ENCODE data around the gene LAMB1.

The LAMB1 gene

DNA sequence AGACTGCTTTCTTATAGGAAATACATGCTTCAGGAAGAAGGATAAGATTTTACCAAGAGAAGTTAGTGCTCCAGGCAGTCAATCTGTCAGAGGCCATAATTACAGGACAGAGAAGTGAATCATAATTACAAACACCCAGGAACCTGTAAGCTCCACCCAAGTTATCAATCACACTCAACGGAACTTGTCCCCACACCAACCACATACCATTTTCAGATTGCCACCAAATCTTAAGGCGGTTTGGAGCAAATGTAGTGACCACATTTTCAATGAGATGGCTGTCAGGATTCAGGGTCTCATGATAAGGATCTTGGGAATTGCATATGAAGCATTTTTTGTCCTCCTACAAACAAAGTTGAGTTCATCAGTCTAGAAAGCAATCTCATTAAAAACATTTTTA, 4.8 kb downstream of the LAMB1 start:
- no peak for DNase-seq

DNA sequence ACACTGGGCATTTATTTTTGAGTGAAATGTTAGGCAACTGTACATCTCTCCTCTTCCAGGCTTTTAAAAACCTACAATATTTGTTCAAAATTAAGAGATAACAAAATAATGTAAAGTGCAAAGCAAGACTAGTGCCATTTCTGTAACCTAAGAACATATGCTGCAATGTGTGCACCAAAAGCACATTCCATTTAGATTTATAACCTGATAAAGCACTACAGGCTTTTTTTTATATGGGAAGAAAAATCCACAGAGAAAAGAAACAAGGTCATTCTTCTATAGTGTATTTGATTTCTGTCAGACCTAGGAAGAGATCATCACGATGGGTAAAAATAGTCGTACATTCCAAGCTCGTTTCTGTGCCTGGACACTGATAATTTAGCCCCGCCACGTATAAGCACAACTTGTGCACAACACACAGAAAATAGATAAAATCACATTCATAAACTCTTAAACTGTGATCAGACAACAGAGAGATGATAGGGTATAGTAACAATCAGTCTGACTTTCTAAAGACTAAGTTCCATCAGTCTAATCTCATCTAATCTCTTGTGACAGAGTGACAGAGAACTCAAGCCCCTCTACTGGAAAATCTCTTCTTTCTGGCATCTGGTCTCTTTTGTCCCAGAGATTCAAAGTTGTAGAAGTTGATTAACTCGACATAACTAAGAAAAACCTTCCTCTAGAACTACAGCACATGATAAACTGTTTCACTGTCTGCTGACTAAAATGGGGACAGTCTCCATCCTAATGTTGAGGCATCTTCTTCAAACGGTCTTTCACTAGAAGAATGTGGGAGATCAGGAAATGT, 6.7 kb downstream of the LAMB1 start:
- no peak for DNase-seq

DNA sequence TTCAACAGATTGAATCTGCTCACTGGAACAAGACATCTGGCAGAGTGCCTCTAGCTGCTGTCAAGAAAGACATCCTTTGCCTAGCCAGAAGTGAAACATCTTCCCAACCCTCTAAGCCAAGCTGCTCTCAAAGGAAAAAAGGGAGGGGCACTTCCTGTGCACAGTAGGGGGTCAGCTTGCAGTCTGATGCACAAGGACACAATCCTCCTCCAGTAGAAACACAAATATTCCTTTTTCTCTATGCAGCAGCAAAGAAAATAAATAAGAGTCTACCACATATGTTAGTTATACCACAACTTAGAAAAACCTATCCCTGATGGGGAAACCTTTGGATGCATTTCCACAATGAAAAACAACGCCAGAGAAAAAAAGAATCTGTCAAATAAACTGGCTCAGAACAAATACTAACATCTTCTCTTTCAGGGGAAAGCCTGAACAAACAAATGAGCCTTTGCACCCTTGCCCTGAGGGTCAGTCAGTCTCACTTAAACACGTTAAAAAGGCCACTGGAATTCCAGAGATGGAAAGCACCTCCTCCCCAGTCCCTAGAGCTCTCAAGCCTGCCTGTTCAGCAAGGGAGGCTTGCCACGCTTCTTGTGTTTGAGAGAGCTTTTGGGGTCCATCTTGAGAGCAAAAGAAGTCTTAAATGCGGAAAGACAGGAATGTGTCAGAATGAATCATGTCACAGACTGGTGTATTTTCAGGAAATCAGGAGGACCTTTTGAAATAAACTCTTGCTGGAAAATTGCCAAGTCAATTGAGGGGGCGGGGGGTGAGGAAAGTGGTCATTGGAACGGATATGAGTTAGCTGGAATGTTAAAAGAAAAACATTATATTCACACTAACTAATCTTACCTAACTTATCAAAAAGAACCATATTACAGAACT, 7.5 kb downstream of the LAMB1 start:
- no peak for DNase-seq

DNA sequence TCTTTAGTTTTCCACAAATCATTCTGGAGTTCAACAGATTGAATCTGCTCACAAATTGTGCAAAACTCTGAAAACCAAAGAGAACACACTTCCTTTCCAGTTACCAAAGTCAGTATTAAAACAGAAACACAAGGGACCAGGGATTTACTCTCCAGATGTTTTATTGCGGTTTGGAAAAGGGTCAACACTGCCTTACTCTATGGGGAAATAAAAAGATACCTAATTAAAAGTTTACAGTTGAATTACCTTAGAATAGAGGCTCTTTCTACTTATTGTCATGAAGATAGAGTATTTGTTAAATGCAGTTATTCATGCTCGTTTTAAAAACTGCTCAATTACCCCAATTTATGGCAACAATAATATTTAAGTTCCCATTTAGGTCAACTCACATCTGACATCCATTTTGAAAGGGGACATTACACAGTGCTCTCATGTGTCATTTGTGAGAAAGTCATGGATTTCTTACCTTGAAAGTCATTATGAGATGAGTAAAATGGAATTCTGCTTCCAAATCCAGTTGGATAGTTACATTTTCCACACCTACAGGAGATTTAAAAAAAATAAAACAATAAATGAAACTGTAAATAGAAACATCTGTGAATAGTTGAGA, 8.4 kb downstream of the LAMB1 start:
- DNase-seq: no peak

DNA sequence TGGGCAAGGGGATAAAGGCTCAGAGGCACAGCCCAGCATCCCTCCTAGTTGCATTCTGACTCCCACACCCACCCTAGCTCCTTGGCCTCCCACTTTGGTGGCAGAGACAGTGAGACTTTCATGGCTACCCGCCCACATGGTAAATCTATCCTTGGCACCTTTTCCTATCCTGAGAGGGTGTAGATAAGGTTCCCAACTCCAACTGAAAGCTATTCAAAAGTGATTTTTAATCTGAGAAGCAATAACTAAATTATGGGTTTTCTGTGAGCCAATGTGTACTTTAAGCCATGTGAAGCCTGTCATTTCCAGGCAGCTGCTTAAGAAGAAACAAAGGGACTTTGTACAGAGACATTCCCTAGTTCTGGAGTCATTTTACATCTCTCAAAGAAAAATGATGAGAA, 9.1 kb downstream of the LAMB1 start:
- DNase-seq: no peak

DNA sequence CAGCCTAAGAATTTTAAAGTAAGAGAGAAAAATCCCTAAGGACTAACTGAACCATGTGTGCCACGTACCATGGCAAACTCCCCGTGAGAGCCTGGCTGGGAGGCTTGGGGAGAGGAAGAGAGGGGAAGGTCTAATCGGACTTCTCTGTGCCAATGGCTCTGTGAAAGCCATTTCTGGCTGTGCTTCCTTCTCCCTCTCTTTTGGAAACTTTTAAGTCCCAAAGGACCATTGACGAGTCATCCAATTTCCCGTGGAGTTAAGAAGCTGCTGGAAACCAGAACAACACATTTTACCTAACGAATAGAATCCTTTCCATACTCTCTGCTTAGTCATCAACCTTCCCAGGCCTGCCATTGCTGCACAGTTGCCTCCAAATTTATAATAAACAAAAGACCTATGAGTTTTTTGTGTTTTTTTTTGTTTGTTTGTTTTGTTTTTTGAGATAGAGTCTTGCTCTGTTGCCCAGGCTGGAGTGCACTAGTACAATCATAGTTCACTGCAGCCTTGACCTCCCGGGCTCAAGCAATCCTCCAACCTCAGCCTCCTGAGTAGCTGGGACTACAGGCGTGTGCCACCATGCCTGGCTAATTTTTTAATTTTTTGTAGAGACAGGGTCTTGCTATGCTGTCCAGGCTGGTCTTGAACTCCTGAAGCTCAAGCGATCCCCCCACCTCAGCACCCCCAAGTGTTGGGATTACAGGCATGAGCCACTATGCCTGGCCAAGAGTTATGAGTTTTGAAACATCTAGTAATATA, 13.2 kb downstream of the LAMB1 start:
- no peak for DNase-seq

DNA sequence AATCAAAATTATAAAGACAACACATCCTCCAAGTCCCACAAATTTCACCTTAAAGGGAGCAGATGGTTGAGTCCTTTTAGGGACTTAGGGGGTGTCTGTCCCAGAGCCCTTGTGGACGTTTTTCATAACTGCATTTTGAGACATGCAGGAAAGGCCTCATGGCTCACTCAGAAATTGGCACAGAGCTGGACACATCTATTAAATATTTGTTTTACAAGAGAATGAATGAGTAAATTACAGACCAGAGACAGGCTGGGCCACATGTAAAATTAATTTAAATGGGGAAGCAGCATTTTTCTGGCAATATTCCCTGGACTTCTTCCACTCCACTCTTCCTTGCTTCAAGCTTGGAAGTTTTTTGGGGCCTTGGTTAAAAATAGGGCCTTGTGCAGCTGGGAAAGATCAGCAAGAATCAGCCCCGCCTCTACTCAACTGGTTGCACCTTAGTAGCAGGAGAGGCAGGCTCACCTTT, 20.0 kb downstream of the LAMB1 start:
- peak; percentile 23 for DNase-seq

DNA sequence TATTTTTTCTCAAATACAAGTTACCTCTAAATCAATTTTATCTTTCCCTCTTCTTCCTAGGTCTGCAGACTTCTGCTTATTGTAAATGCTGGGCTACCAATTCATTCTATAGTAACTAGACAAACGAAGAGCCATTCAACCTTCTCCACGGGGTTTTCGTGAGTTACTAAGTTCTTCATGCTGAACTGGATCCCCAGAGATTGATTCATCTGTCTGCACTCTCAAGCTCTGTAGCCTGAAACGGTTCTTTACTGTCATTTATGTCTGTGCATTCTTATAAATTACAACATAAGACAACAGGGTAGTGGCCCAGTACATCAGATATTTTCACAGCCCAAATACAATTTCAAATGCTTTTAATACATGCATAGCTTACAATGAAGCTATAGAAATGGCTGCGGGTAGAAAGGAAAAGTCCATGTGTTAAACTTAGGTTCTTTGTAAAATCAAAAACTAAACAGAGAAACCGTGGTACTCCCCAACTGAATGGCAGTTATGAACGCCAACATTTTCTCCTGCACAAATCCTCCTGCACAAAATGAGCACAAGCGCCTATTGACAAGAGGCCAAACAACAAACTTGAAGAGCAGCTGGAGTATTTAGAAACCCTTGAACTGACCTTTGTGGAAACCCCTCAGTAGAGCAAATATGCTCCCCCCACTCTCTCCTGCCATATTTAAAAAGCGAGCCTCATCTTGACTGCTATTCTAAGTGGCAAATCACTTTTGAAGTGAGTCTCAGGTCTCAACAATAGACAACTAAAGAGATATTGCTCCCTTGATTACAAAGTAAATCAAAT, 20.7 kb downstream of the LAMB1 start:
- DNase-seq: no peak

DNA sequence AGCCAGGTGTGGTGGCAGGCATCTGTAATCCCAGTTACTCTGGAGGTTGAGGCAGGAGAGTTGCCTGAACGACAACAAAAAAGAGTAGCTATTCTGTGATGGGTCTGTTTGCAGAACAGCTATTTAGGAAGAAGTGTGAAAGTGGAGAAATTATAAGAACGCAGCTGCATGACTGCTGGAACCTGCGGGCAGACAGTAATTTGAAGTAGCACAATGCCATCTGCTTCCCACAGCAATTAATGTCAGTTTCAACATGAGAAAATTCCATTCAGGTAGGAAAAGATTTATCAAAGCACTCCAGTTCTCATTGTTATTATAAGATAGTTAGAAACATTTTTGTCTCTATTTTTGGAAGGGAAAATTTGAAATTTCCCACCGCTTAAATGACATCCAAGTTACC, 21.5 kb downstream of the LAMB1 start:
- DNase-seq: no peak

DNA sequence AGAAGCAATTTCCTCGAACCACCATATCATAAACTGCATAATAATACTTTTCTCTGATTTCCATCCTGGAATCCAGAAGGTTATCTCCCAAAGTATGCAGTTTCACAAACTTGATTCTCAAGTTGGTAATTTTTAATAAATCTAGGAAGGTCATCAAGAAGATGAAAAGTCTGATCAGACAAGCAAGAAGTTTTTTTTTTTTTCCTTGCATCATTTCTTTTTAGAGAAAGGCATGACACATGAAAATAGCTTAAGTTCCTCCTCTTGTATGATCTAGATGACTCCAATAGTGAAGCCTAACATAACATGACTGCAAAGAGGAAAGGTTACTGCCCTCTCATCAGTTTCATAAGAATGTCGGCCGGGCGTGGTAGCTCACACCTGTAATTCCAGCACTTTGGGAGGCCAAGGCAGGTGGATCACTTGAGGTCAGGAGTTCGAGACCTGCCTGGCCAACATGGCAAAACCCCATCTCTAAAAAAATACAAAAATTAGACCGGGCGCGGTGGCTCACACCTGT, 22.2 kb downstream of the LAMB1 start:
- DNase-seq: no peak

DNA sequence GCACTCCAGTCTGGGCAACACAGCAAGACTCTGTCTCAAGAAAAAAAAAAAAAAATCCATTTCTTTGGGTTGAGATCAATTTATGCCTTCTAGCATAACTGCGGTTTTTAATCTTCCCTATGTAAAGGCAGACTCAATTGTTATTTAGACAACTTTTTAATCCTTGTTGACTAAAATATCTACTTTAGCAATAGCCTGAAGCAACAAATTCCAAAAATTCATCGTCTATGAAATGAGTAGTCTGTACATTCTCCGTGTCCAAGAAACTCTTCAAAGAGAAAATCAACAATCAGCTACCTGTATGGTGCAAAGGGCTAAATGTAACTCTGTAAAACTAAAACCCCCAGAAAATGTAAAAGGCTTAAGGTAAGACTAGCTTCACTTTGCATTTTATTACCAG, 22.8 kb downstream of the LAMB1 start:
- DNase-seq: no peak

DNA sequence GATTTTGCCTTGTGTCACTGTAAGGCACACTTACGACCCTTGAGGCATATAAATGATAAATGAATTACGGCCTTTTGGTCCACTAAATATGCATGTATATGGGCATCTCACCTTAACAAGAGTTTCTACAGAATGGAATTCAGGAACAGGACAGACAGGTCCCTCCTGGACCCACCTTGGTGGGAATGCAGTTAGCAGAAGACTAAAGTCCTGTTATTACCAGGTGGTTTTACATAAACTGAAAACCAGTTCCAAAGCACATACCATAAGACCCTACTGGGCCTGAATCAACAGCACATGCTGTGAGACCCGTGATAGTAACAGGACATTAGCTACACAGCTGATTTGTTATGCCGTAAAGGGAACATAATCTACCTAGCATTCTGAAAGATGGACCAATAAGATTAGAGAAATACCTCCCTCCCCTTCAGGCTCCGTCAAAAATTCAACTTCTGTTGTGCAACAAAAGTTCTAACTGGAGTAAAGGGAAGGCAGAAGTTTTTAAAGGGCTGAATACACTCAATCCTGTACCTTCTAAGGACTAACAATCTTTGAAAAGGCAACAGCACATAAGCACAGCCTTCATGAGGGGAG, 24.0 kb downstream of the LAMB1 start:
- no peak for DNase-seq

DNA sequence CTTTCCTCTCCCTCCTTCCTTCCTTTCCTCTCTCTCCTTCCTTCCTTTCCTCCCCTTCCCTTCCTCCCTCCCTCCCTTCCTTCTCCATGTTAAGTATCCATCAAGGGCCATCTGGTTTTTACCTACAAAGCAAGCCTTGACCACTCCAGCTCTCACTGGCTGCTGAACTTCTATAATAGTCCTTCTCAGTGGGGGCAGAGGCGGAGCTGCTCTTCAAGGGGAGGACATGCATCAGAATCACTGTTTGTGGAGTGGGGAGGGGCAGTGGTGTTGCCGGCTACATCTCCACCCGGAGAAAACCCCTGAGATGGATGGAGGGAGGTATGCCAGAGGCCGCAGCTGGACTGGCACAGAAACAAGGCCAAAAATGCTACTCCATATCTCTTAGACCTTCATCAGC, 25.9 kb downstream of the LAMB1 start:
- DNase-seq: no peak

DNA sequence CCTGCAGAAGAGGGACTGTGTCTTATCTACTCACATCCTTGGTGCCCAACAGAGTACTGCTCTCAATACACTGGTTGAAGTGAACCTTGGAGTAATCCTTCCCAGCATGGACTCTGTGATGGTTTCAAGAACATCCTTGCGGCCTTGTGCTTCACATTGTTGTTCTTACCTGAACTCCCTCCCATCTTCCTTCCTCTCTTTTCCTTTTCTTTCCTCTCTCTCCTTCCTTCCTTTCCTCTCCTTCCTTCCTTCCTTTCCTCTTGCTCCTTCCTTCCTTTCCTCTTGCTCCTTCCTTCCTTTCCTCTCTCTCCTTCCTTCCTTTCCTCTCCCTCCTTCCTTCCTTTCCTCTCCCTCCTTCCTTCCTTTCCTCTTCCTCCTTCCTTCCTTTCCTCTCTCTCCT, 26.3 kb downstream of the LAMB1 start:
- DNase-seq: no peak

DNA sequence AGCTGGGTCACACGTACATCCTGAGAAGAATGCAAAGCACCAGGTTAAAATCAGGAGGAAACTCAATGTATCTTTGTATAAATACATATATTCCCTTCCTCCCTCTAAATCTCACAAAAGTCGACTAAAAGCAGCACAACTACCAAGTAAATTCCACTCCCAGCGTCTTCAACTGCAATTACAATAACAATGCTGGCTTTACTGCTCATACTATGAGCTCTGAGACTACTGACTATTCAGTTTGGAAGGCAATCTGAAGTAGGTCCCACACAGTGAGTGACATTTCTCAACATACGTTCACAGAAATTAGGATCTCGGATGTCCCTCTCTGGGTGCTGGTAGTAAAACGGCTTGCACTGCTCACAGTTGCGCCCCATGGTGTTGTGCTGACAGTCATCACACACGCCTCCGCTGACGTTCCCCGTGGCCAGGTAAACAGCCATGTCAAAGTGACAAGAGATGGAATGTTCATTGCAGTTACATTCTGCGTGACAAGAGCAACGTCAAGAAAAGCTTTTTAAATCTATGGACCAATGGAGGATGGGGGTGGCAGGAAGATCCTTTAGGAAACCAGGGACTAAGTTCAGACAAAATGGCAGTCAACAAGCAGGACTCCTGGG, 27.5 kb downstream of the LAMB1 start:
- DNase-seq: no peak

DNA sequence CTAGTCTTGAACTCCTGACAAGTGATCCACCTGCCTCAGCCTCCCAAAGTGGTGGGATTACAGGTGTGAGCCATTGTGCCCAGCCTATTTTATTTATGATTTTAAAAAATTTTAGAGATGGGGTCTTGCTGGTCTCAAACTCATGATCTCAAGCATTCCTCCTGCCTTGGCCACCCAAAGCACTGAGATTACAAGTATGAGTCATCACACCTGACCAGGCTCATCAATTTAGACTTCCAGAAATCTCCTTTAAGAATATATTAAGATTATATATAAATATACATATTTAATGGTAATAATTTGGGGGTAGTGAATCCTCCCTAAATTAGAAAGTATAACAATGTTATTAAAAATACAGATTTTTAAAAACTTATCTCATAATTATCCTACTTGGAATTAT, 29.1 kb downstream of the LAMB1 start:
- DNase-seq: no peak

DNA sequence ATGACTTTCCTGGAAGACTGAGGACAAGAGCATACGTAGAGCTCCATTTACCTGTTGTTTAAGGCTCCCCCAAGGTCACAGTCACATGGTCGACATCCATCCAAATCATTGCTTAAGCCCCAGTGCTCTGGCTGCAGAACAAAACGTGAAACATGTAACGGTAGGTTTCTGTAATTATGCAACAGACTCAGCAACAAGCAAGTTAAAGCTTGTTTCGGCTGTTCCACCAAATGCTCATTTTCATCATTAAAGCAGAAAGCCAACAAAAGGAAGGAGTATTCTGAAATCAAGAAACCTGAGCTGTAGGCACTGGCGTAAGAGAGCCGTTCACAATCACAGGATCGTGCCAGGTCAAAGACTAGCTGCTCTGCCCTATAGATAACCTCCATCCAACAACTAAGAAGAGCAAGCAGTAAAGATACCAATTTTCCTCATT, 30.0 kb downstream of the LAMB1 start:
- DNase-seq: no peak

DNA sequence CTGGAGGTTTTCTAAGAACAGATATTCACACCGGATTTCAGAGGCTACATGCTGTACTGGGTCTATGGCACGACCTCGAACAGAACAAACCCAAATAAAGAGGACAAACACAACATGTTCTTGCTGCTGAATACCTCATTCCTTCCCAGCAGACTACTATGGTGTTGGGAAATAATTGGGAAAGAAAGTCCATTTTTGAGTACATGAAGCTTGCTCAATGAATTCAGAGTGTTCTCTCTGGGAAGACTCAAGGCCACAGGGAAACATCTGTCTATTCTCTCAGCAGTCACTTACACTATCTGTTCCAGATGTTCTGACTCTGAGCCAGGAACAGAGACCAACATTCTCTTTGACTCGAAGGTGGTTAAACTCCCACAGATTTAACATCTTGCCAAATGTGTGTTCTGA, 30.9 kb downstream of the LAMB1 start:
- DNase-seq: no peak

DNA sequence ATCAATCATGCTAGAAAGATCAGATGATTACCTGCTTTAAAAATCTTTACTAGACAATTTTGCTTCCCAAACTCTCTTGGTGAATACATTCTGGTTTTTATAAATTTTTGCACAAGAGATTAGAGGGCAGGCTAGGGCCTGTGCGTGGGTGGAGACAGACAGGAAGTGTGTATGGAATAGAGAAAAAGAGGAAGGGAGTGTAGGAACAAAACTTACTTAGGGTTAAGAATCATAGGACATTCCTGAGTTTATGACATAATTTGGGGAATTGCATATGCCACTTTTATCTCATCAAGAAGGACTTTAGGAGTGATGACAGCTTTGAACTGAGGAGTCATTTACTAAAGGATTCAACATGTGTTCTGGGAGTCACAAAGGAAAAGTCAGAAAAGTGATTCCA, 31.3 kb downstream of the LAMB1 start:
- DNase-seq: no peak

DNA sequence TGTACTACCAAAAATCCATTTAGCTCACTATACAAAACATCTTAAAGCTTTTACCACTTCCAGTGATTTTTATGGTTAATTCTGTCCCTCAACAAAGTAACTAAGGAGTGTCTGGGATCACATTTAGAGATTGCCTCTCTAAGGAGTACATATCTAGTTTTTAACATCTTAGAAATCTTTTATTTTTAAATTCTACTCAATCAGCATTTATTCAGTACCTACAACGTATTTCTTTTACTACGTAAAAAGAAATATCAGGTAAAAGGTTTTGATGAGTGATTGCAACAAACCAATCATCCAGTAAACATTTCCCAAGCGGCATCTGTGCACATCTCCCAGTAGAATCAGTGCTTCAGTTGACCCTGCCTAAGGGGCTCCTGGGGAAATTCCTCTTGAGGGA, 31.9 kb downstream of the LAMB1 start:
- DNase-seq: no peak

DNA sequence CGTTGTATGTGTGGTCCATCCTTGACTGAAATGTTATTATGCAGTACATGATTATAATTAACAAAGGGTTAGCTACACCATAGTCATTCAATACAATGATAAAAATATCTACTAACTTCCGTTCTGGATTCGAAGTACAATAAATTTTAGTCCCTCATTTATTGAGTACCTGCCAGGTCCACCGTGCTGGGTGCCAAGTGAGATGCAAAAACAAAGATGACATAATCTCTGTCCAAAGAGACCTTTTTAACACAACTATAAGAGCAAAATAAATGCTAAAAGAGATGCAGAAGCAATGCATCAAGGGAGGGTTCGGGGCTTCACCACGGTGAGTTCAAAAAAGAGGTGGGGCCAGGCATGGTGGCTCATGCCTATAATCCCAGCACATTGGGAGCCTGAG, 33.1 kb downstream of the LAMB1 start:
- no peak for DNase-seq

Data from DMS53 (cell line).